Measurements from ENCODE around the gene PTPRR. TPM values are rescaled to one million over a fixed set of nuclear protein-coding genes. Genes with fewer than 3 reads are reported as not detected.

The PTPRR gene
- 22.1 TPM for total RNA-seq

GRCh38 chr12:70920251-70920851, at the start of gene PTPRR:
Gene PTPRR, minus strand, starts transcription at chr12:70920738. Its CDS starts 348 bp downstream, at chr12:70920390.

GRCh38 chr12:70637303-70638085, 283.0 kb downstream of the PTPRR start, which contains the start of gene PTPRB:
Gene PTPRB, minus strand, starts transcription at chr12:70637429. Its CDS starts 34 bp downstream, at chr12:70637395.

Small RNA genes within 50 kb of the gene (small RNA-seq; reads per million reads assigned to genes)
- not detected for gene RF00019

Other genes starting within 250 kb of the PTPRR start
- gene TSPAN8, start 237.3 kb upstream of the PTPRR start, total RNA-seq = 0.69 TPM

Data from diencephalon (tissue), 1 donor.